ENCODE data around the gene U2SURP.
"Not testable (repeated sequence)": the region's sequence is repeated elsewhere in the genome, so short reads cannot be mapped to it uniquely, and the experiment has no call there.

The U2SURP gene

DNA sequence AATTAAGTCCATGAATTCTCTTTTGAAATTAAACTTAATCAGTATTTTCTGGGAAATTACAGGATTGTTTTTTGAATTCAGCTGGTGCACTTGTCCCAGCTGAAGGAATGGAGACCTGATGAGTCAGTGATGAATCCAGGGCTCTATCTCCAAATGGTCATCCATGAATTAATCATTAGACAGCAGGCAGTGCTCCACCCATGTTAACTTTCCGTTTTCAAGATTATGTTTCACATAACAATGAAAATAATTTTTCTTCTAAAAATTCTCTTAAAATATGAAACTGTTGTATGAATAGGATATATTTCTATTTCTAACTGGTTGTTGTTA lies 24.0 kb upstream of the U2SURP start:
- no peak for DNase-seq

DNA sequence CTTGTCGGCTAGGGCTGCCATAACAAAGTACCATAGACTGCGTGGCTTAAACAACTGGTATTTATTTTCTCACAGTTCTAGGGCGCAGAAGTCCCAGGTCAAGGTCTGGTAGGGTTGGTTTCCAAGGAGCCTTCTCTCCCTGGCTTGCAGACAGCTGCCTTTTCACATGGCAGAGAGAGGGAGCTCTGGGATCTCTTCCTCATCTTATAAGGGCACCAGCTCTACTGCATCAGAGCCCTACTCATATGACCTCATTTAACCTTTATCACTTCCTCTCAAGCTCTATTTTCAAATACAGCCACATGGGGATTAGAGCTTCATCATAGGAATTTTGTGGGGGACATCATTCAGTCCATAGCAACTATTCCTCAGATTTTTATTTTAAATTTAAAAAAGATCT lies 20.3 kb upstream of the U2SURP start:
- DNase-seq: no peak

DNA sequence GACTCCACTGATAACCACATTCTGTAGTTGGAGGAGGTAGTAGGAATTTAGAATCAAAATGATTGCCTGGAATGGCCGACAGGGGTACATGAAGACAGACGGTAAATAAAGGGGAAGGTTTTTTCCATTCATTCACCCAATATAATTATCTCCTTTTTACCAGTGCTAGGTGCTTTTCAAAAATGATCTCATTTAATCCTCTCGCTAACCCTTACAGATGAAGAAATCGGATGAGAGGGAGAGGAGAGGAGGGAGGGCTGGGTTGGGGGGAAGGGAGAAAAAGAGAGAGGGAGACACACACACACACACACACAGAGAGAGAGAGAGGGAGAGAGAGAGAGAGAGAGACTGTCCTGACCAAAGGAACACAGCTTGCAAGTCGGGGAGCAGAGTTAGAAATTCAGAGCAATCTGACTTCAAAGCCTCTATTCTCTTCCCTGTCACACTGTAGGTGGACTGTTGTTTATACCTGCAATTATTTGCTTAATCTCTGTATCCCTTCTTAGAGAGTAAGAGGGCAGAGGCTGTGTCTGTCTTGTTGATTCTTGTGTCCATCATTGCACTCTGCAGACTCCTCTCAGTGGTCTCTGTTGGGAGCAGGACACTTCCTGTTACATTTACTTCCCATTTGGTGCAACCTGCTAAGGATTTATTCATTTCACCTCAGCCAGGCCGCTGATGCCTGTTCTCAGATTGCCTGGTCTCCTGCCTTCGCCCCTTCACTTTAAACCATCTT lies 19.2 kb upstream of the U2SURP start:
- DNase-seq: no peak

DNA sequence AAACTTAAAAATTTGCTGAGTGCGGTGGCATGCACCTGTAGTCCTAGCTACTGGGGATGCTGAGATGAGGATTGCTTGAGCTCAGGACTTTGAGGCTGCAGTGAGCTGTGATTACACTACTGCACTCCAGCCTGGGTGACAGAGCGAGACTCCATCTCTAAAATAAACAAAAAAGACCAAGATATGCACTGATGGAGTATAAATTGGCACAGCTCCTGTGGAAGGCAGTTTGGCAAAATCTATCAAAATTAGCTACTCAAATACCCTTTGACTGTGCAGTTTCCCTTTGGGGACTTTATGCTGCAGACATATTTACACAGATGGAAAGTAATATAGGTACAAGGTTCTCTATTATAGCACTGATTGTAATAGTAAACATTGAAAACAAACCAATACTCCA lies 18.1 kb upstream of the U2SURP start:
- no peak for DNase-seq

DNA sequence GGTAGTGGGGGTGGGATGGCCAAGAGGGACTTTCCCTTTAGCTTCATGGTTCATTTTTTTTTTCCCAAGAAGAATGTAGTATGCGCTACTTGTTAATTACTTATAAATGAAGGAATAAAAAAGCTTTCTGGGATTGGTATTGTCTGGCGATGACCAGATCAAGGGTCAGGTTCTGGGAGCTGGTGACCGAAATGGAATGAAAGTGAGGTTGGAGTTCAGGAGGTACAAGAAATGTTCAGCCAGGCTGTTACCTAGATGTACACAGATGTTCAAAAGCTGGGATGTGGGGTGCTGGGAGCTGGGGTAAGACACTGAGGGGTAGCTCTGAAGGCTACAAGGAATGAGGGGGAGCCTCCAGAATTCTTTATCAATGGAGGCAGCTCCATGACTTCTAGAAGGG lies 17.1 kb upstream of the U2SURP start:
- DNase-seq: no peak

DNA sequence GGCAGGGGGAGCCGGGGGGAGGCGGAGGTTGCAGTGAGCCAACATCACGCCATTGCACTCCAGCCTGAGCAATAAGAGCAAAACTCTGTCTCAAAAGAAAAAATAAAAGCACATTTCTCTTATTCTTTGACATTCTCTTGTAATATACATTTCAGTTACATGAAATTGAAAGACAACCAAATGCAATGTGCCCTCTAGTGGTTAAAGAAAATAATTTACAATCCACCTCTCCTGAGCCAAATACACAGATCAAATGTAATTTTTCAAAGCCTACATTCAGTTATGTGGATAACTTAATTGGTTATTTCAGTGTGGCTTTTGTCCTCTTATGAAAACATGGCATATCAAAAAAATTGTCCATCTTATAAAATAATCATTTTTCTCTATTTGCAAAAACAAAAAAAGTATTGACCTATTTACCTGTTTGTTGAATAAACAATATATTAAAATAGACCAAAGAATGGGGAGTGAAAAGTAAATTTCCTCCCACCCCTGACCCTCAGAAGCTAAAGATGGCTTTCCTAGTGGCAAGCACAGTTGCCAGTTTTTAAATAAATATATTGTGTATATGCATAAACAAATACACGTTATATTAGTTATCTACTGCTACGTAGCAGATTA lies 14.2 kb upstream of the U2SURP start:
- no peak for DNase-seq

DNA sequence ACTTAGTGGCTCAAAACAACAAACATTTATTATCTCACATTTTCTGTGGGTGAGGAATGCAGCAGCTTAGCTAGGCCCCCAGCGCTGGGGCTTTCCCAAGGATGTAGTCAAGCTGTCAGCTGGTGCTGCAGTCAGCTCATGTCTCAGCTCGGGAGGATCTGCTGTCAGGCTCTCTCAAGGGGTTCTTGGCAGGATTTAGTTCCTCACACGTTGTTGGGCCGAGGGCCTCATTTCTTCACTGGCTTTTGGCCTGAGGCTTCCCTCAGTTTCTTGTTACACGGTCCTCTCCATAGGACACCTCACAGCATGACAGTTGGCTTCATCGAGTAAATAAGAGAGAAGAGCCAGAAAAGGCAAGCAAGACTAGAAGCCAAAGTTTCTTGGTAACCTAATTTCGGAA lies 13.7 kb upstream of the U2SURP start:
- no peak for DNase-seq

DNA sequence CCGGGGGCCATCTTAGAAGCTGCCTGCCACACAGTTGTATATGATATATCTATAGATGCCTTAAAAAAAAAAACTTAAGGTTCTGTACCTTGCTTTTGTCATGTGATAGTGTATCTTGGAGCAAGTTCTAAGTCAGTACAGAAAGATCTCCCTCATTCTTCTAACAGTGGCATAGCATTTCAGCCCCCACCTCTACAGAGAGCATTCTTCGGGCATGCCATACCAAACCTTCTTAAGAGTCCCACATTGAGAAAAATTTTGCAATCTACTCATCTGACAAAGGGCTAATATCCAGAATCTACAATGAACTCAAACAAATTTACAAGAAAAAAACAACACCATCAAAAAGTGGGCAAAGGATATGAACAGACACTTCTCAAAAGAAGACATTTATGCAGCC lies 13.1 kb upstream of the U2SURP start:
- not testable (repeated sequence) for DNase-seq

DNA sequence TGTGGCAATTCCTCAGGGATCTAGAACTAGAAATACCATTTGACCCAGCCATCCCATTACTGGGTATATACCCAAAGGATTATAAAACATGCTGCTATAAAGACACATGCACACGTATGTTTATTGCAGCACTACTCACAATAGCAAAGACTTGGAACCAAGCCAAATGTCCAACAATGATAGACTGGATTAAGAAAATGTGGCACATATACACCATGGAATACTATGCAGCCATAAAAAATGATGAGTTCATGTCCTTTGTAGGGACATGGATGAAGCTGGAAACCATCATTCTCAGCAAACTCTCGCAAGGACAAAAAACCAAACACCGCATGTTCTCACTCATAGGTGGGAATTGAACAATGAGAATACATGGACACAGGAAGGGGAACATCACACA lies 12.5 kb upstream of the U2SURP start:
- DNase-seq: not testable (repeated sequence)

DNA sequence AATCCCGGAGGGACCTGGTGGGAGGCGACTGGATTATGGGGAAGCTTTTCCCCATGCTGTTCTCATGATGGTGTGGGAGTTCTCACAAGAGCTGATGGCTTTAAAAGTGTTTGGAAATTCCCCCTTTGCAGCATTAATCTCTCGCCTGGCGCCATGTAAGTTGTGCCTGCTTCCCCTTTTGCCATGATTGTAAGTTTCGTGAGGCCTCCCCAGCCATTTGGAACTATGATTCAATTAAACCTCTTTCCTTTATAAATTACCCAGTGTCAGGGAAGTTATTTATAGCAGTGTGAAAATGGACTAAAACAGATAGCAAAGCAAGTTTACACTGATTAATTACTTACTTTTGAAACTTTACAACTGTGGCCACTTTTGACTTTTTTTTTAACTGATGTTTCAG lies 10.6 kb upstream of the U2SURP start:
- no peak for DNase-seq

DNA sequence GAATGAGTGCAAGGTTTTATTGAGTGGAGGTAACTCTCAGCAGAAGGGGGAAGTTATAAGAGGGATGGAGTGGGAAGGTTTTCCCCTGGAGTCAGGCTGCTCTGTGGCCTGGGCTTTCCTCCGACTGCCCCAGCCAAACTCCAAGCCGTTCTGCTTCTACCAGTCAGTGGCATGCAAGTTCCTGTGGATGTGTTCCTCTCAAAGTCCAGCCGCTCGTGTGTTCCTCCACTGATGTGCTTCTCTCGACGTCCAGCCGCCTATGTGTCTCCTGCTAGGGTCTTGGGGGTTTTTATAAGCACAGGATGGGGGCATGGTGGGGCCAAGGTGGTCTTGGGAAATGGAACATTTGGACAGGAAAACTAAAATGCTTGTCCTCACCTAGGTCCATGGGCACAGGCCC lies 9.0 kb upstream of the U2SURP start:
- DNase-seq: no peak

DNA sequence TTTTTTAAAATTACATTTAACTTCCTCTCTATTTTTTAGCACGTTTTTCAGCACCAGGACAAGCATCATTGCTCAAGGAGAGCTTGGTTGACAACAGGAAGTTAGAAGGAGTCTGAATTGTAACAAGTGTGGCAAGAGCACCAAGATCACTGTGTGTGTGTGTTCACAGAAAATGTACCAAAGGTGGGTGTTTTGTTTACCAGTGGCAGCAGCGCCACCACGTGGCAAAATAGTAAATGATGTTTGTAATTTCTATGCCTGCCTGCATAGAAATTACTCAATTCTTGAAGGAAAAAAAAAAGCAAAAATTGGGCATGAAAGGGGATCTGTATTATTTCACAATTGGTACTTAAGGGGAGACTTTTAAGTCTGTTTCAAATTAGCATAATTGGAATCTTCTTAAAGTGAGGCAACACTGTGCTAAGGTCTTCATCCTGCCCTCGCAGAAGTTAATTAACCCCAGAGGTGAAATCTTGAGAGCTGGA lies 7.4 kb upstream of the U2SURP start:
- DNase-seq: peak; percentile 72

DNA sequence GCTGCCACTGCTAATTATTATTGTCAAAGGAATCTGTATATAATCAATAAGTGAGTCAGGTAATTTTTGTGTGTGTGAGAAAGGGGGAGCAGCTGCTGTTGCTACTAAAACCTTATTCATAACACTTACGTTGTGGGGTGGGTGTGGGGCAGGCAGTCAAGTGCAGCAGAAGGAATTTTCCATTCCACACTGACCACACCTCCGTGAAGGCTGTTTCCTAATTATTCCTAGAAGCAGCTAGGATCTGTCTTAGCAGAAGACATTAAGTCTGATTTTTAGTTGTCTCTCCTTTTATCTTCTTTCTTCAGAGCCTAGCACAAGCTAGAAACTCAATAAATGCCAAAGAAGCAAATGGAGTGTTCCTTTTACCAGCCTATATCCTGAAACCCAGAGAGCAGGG lies 4.0 kb upstream of the U2SURP start:
- DNase-seq: no peak

DNA sequence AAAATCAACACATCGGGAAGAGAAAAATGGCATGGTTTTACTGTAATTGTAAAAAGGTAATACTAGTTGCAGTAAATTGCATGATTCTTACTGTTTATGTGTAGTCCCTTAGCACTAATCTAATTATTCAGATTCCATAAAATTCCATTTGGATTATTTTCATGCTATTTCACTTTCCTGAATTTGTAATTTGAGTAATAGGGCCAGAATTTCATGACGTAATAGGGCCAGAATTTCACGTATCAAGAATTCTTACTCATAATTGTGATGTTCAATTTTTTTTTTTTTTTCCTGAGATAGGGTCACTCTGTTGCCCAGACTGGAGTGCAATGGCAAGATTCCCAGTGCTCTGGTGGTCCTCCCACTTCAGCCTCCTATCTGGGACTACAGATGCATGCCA lies 2.9 kb upstream of the U2SURP start:
- no peak for DNase-seq

DNA sequence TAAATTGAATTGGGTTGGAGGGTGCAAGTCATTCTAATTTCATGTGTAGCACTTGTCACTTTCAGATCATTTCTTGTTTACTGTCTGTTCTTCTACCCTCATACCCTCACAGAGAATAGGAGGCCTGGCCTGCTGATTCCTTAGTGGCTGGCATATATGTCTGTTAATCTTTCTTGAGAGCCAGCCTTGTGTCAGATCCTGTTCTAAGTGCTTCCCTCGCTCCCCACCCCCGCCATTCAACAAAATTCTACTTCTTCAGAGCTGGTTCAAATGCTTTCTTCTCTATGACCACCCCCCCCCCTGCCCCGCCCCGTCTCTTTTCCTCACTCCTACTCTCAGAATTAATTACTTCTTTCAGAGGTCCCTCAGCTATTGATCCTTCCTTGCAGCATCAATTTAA lies 1.5 kb upstream of the U2SURP start:
- no peak for DNase-seq

DNA sequence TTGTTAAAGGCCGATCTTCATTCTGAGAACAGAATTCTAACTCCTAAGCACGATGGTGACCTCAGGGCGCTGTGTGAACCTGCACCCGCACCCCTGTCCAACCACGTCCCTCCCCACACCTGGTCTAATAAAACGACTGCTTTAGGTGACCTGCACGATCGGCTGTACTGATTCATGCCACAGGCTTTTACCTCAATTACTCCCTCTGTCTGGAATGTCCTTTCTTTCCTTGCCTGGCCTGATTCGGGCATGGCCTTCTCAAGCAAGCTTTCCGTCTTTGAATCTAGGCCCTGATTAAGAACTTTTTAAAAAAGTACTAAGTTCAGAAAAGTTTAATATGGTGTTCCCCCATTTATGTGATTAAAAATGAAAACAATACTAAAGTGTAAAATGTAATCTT lies 842 bp upstream of the U2SURP start:
- no peak for DNase-seq

DNA sequence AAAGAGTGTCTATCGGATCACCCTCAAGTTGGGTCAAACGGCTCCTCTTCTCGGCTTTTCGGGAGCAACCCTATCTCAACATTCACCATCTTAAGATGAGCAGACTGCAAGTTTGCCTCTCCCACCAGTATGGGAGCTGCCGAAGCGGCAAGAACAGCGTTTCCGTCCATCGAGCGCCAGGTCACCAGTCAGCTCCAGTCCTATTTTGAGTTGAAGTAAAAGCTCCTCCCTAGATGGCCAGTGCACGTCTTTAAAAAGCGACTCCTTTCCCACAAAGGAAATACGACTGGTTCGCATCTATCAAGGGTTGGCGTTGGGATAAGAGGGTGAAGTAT lies 369 bp upstream of the U2SURP start:
- peak; percentile 76 for DNase-seq

DNA sequence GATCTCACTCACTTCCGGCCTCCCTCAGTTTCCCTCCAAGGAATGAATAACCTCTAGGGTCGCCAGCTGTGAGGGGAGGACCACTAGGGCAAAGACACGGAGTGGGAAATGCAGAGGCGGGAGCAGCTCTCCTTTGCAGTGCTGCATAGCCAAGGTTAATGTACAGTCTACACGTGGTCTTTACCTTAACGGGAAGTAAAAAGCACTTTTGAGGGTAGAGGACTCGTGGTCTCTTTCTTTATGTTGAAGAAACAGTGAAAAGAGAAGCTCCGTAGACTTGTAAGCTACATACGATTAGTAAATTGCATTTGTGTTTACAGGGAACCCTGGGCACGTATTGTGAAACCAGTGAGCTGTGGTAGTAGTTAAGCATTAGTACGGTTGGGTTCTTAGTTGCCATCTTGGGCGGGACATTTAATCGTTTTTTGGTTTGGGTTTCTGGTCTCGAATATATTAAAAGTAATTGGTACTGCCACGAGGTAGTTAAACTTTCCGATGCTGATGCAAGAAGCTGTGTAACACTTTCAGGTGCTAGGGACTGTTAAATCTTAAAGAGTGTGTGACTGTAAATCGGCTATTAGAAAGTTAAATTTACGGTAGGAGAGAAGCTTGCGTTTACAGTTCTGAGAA lies 828 bp downstream of the U2SURP start:
- peak; percentile 41 for DNase-seq

DNA sequence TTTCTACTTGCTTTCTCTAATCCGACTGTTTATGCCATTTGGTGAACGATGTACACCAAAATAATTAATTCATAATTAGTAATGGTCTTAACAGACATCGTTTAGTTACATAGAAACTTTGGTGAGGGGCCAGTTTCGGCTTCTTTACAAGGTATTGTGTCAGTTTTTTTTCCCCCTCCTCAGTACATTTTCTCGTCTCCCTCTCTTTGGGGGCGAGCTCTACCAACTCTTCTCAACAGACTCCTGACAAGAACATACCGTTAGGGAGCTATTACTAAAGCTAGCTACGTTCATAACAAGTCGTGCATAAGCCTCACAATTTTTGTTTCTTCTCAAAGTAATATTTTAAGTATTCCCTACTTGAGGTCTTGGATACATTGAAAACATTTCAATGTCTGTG lies 1.4 kb downstream of the U2SURP start:
- no peak for DNase-seq

DNA sequence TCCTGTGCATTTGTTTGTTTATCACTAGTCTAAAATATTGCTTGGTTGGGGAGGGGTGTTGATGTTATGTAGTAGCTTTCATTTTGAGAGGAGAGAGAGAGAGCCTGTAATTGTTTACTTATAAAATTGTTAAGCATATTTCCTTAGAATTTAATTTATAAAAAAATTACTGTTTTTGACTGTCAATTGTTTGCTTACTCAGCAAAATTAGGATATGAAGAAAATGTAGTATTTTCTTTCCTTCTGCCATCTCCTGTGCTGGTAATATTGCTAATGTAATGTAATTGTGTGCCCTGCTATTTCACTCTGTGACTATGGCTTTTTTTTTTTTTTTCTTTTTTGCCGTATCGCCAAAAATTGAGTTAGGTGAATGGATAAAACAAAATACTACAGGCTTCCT lies 3.5 kb downstream of the U2SURP start:
- DNase-seq: no peak

DNA sequence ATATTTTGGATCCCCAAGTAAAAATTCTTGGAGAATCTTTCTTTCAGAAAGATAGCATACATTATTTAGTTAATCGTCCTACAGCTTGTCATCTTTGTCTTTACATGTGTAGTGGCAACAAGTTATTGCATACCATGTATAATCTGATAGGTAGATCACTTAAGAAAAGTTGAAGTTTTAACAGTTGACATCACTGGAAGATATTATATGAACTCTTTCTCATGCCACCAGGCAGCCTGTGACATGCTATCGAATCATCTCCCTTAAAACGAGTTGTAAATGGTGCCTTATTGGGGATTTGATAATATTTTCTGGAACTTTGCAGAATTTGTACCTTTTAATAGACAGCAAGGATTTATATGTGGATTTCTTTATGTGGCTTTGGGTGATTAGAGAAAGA lies 8.7 kb downstream of the U2SURP start:
- no peak for DNase-seq

DNA sequence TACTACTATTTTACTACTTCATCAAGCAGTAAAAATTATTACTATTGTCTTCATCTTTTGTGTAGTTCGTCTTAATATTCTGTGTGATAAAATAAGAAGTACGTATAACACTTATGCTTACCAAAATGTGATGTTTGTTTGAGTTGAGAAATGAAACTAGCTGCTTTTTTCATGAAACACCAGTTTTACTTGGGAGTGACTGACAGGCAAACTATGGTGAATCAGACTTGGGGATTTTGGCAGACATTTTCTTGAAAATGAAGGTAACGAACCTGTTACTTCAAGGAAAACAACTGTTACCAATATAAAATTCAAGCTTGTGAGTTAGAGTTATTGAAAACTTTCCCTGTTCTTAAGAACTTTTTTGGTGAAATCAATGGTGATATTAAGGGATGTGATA lies 10.3 kb downstream of the U2SURP start:
- no peak for DNase-seq

DNA sequence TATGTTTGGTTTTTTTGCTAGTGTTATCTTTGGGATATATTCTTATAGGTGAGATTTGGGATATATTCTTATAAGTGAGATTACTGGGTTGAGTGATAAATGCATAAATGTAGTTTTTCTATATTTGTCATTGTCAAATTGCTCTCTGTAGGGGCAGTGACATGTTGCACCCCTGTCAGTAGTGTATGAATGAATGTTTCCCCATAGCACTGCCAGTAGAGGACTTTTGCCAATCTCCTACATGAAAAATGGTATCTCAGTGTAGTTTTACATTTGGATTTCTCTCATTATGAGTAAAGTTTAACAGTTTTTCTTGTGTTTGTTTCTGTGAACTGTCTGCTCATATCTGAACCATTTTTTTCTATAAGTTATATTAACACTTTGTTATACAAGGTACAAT lies 13.6 kb downstream of the U2SURP start:
- no peak for DNase-seq

DNA sequence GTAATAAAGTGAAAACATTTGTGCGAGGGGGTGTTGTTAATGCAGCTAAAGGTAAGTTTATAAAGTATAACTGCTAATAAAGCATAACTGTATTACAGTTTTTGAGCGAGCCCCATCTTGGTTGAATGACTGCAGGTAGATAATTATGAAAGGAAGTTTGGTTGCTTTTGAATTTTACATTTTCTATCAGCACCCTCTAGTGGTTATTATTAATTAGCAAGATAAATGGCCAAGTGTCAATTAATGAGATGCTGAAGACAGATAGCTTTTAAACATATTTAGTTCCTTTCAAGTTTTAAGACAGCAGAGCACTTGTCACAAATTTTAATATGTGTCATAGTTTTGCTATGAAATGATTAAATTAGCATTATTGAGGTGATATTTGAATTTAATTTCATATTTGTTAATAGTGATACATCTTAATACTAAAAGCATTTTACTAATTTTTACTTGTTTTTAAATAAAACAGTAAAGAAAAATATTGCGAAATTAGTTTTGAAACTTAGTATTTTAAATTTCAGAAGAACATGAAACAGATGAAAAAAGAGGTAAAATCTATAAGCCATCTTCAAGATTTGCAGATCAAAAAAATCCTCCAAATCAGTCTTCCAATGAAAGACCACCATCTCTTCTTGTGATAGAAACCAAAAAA lies 15.1 kb downstream of the U2SURP start:
- DNase-seq: no peak

All from SIG-M5 (cell line).